K562 (cell line): Measurements from ENCODE around the gene TIPIN. TPM values are rescaled to one million over a fixed set of nuclear protein-coding genes. Genes with fewer than 3 reads are reported as not detected.

ENCODE experiments used
- ARID1B ChIP-seq: fragments of 450-650 bp; IDR thresholded peaks from 2 replicates; pipeline ENCODE4 v1.6.1; 2016; ENCODE audit warnings: antibody characterized with exemption, mild to moderate bottlenecking, inconsistent platforms
- BMI1 ChIP-seq: fragments of 150-350 bp; IDR thresholded peaks from 2 replicates; pipeline ENCODE4 v1.6.1; 2014; ENCODE audit warnings: low read length
- CBFB ChIP-seq: sonication (generic); formaldehyde crosslinking; IDR thresholded peaks from 2 replicates; pipeline ENCODE4 v1.4.0; 2020; ENCODE audit warnings: mild to moderate bottlenecking, missing genetic modification reagents
- DPF2 ChIP-seq: fragments of 450-650 bp; IDR thresholded peaks from 2 replicates; pipeline ENCODE4 v1.6.1; 2016
- E2F3 ChIP-seq: fragments of 250-450 bp; sonication (Bioruptor Pico); IDR thresholded peaks from 2 replicates; pipeline ENCODE4 v1.4.0; 2020; ENCODE audit warnings: mild to moderate bottlenecking
- HMGXB4 ChIP-seq: sonication (generic); formaldehyde crosslinking; IDR thresholded peaks from 2 replicates; pipeline ENCODE4 v1.8.1; 2023; ENCODE audit warnings: mild to moderate bottlenecking, missing genetic modification reagents
- MAFG ChIP-seq: fragments of 450-650 bp; conservative IDR thresholded peaks from 2 replicates; pipeline ENCODE4 v1.6.1; 2016; ENCODE audit warnings: missing genetic modification characterization, missing compliant biosample characterization
- POLR2AphosphoS5 ChIP-seq: IDR thresholded peaks from 2 replicates; pipeline ENCODE4 v1.6.1; 2011; ENCODE audit warnings: mild to moderate bottlenecking, low read depth, low read length, moderate library complexity; ENCODE audit not compliant: control insufficient read depth, insufficient read depth
- PTBP1 ChIP-seq: fragments of 200-400 bp; formaldehyde crosslinking; IDR thresholded peaks from 2 replicates; pipeline ENCODE4 v1.6.1; 2017; ENCODE audit warnings: low read depth, low read length
- RBBP5 ChIP-seq: fragments of 200-600 bp; sonication (generic); IDR thresholded peaks from 2 replicates; pipeline ENCODE4 v1.6.1; 2012; ENCODE audit warnings: borderline replicate concordance, mild to moderate bottlenecking, low read length, control low read depth, inconsistent platforms; ENCODE audit not compliant: insufficient read depth, poor library complexity, severe bottlenecking
- RBM25 ChIP-seq: fragments of 200-400 bp; formaldehyde crosslinking; IDR thresholded peaks from 2 replicates; pipeline ENCODE4 v1.6.1; 2018; ENCODE audit warnings: low read length, low read depth, moderate library complexity; ENCODE audit not compliant: severe bottlenecking
- SMARCA4 ChIP-seq: fragments of 450-650 bp; IDR thresholded peaks from 2 replicates; pipeline ENCODE4 v1.6.1; 2016
- SMARCE1 ChIP-seq: fragments of 450-650 bp; IDR thresholded peaks from 2 replicates; pipeline ENCODE4 v1.7.1; 2016; ENCODE audit warnings: mild to moderate bottlenecking
- XRCC4 ChIP-seq: IDR thresholded peaks from one replicate; pipeline ENCODE4 v1.6.1; 2011; ENCODE audit not compliant: insufficient read depth, insufficient read length; ENCODE audit errors: extremely low read depth
- ZBTB2 ChIP-seq: fragments of 450-650 bp; IDR thresholded peaks from 2 replicates; pipeline ENCODE4 v1.6.1; 2016; ENCODE audit warnings: antibody characterized with exemption
- ZNF217 ChIP-seq: sonication (generic); formaldehyde crosslinking; IDR thresholded peaks from 2 replicates; pipeline ENCODE4 v1.8.0; 2022; ENCODE audit warnings: mild to moderate bottlenecking, missing genetic modification reagents
- polyA plus RNA-seq, 8 experiments: library from polyadenylated mRNA; depleted of rRNA in 4 of 8; stranded (reverse) in 5 of 8; unstranded in 3 of 8; fragments of >200 nt; fragmentation: Nextera tagmentation in 2 of 8; fragmentation: Illumina TruSeq in 1 of 8; extraction: Ambion mirVana in 2 of 8; extraction: Trizol in 1 of 8; gene quantifications; 2 replicates each; pipeline versions ENCODE4 v1.2.1 to v1.2.3, GENCODE V29; 2011 to 2014; ENCODE audit warnings: inconsistent platforms in 1 of 8, missing spikeins in 1 of 8
- total RNA-seq, 7 experiments: library from RNA; depleted of rRNA in 6 of 7; stranded (reverse); fragments of >200 nt in 6 of 7; fragmentation: Illumina TruSeq in 2 of 7; extraction: Trizol in 2 of 7; gene quantifications; 2 replicates each; pipeline versions ENCODE4 v1.2.1 to v1.2.3, GENCODE V29; 2011 to 2021; ENCODE audit warnings: low replicate concordance in 1 of 7
- TF ChIP-seq, protein P1 (sequence below), 2 experiments: fragments of 450-650 bp; formaldehyde crosslinking in 1 of 2; IDR thresholded peaks; 2 replicates each; pipeline versions ENCODE4 v1.4.0 to v1.6.1; 2014 to 2020; ENCODE audit warnings: mild to moderate bottlenecking in 2 of 2, borderline replicate concordance in 1 of 2, low read depth in 1 of 2

Gene TIPIN
- total and polyA plus RNA-seq, 9 of the 15 experiments (the other 6 are each of a cell fraction or from before 2014, with no cell fraction given) = 22.9 to 61.4 (median 42.0) TPM

DNA sequence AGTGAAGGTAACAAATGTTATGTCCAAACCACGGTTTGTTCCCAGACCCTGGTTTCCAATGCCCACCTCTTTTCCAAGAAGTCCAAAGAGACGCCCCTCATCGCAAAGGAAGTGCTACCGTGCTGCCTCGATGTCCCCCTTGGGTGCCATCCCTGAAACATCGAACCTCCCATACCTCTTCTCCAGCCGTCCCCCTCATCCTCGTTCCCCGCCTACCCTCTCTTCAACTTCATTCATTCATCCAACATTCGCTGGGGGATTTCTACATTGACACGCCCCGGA lies 467 bp downstream of the TIPIN start (continued):
- TF ChIP-seq CBFB (CRISPR knock-in tag) (no peak), ZNF217 (CRISPR knock-in tag) (no peak), E2F3 (no peak), RBM25 (no peak), SMARCE1 (peak; percentile 50; the same call in 1 of the 2 replicates), SMARCA4 (peak; percentile 30; the same call in 1 of the 2 replicates), PTBP1 (no peak), POLR2AphosphoS5 (no peak), XRCC4 (no peak), BMI1 (no peak), MAFG (no peak), RBBP5 (no peak), ZBTB2 (no peak), DPF2 (peak; percentile 11; the same call in 1 of the 2 replicates), ARID1B (0 out of 2 replicates have a peak, but pooled peaks have one; percentile 5), HMGXB4 (no peak)
- TF ChIP-seq, protein P1, sequence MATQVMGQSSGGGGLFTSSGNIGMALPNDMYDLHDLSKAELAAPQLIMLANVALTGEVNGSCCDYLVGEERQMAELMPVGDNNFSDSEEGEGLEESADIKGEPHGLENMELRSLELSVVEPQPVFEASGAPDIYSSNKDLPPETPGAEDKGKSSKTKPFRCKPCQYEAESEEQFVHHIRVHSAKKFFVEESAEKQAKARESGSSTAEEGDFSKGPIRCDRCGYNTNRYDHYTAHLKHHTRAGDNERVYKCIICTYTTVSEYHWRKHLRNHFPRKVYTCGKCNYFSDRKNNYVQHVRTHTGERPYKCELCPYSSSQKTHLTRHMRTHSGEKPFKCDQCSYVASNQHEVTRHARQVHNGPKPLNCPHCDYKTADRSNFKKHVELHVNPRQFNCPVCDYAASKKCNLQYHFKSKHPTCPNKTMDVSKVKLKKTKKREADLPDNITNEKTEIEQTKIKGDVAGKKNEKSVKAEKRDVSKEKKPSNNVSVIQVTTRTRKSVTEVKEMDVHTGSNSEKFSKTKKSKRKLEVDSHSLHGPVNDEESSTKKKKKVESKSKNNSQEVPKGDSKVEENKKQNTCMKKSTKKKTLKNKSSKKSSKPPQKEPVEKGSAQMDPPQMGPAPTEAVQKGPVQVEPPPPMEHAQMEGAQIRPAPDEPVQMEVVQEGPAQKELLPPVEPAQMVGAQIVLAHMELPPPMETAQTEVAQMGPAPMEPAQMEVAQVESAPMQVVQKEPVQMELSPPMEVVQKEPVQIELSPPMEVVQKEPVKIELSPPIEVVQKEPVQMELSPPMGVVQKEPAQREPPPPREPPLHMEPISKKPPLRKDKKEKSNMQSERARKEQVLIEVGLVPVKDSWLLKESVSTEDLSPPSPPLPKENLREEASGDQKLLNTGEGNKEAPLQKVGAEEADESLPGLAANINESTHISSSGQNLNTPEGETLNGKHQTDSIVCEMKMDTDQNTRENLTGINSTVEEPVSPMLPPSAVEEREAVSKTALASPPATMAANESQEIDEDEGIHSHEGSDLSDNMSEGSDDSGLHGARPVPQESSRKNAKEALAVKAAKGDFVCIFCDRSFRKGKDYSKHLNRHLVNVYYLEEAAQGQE (IDR thresholded peaks at IDR 0.05; ENCODE audit: borderline replicate concordance) = no peak
- TF ChIP-seq, protein P1 (CRISPR knock-in tag; IDR thresholded peaks at IDR 0.05; ENCODE audit: low read depth) = no peak
